Upper lobe of left lung (tissue), 6 donors: ENCODE results near the gene ZFR2. TPM values are rescaled to one million over a fixed set of nuclear protein-coding genes. Genes with fewer than 3 reads are reported as not detected.

Experiments
- ATAC-seq, 2 donors: fragments of 200-7000 bp; cut with Tn5 transposase; one replicate each; pipeline ENCODE4 v1.9.1; 2022; ENCODE audit warnings: mild to moderate bottlenecking in 2 of 2, moderate library complexity in 2 of 2; ENCODE audit not compliant: low FRiP score in 2 of 2
- DNase-seq, 2 donors: peaks; one replicate each; pipeline ENCODE4 v3.0.0-alpha.2; 2019 to 2020
- H3K27ac ChIP-seq, 4 donors: fragments of 200-600 bp; sonication (generic); one replicate each; pipeline ENCODE4 v1.5.1; 2016 to 2019
- H3K27me3 ChIP-seq, 4 donors: fragments of 200-600 bp; sonication (generic); one replicate each; pipeline ENCODE4 v1.5.1; 2017 to 2019
- H3K36me3 ChIP-seq, 4 donors: fragments of 200-600 bp; sonication (generic); one replicate each; pipeline ENCODE4 v1.5.1; 2016 to 2019
- H3K4me1 ChIP-seq, 4 donors: fragments of 200-600 bp; sonication (generic); one replicate each; pipeline ENCODE4 v1.5.1; 2018 to 2019
- H3K4me3 ChIP-seq, 4 donors: fragments of 200-600 bp; sonication (generic); one replicate each; pipeline ENCODE4 v1.5.1; 2017 to 2019; ENCODE audit warnings: mild to moderate bottlenecking in 2 of 4, moderate library complexity in 1 of 4
- H3K9me3 ChIP-seq, 4 donors: fragments of 200-600 bp; sonication (generic); one replicate each; pipeline ENCODE4 v1.5.1; 2018 to 2019
- EP300 ChIP-seq, 4 donors: sonication (generic); formaldehyde crosslinking; IDR thresholded peaks; one replicate each; pipeline ENCODE4 v1.5.1; 2017; ENCODE audit warnings: antibody characterized with exemption in 4 of 4, control low read depth in 2 of 4
- POLR2A ChIP-seq, 4 donors: fragments of 450-650 bp; IDR thresholded peaks; one replicate each; pipeline ENCODE4 v1.5.1; 2016 to 2017; ENCODE audit warnings: antibody characterized with exemption in 4 of 4, mild to moderate bottlenecking in 2 of 4
- POLR2AphosphoS5 ChIP-seq, 2 donors: sonication (generic); formaldehyde crosslinking; IDR thresholded peaks; one replicate each; pipeline ENCODE4 v1.5.1; 2017; ENCODE audit warnings: antibody characterized with exemption in 2 of 2
- WGBS, 2 donors: methylation state at CpG; one replicate each; pipeline ENCODE4 v1.1.5; 2017 to 2018; 5-methylcytosine and 5-hydroxymethylcytosine counted together
- total RNA-seq, 6 donors: library from RNA; depleted of rRNA in 4 of 6; stranded (reverse); fragments of >200 nt in 4 of 6; gene quantifications; one replicate each; pipeline versions ENCODE4 v1.1.0 to v1.2.1, GENCODE V29; 2016 to 2021
- TF ChIP-seq, protein P1 (sequence below), 6 experiments: fragments of 450-650 bp in 4 of 6; fragments of 200-600 bp in 2 of 6; sonication (generic) in 2 of 6; IDR thresholded peaks; one replicate each; pipeline ENCODE4 v1.5.1; 2016 to 2019; ENCODE audit warnings: antibody characterized with exemption in 6 of 6
- donor health status: DM: no; HTN: no; CAD: no; lungs with moderate emphysema.
- donor health status: DM: no; HTN: yes; CAD: no; lungs with severe emphysema.

ZFR2 gene
- total RNA-seq, 6 donors from 2014 or later, result 0.11 to 4.2 (median 0.30) TPM; not detected in 3

DNA sequence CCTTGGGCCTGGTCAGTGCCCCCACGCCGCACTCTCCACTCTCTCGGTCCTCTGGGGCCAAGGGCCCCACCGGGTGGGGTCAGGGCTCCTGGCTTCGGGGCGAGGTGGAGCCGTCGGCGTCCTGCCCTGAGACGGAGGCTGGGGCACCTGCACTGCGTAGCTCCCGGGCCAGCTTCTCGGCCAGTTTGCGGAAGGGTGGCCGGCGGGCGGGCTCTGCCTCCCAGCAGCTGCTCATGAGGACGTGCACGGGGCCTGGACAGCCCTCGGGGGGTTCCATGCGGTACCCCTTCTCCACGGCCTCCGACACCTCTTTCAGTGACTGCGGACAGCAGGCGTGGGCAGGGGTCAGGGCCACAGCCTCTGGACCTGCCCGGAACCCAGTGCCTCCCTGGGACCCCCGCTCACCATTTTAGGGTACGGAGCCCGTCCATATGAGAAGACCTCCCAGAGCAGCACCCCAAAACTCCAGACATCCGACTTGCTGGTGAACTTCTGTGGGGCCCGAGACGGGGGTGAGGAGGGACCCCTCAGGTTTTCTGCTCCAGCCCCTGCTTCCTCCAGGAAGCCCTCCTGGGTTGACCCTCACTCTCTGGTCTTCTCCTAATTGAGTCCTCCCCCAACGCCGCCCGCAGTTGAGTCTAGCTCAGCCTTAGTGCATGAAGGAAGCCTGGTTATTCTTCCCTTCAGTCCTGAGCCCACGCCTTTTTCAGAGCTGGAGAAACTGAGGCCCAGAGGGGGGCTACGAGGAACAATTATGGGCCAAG, 90.6 kb downstream of the ZFR2 start:
- WGBS, 2 donors, result 91 to 94% methylated on average over 19 to 35 of the region's 37 CpGs
- Histone ChIP-seq H3K36me3 (peaks cover 0 to 10% (median 0%) of the 10 kb centered on the region in 4 donors), H3K4me1 (no peaks in the 10 kb centered on the region), H3K9me3 (peaks cover 12 to 27% (median 17%) of the 10 kb centered on the region in 4 donors), H3K27me3 (no peaks in the 10 kb centered on the region), H3K4me3 (no peak overlapping the region), H3K27ac (no peak overlapping the region)
- ATAC-seq, result no peak
- TF ChIP-seq POLR2A (IDR thresholded peaks at IDR 0.05), result no peak
- TF ChIP-seq EP300 (IDR thresholded peaks at IDR 0.05), result no peak
- TF ChIP-seq POLR2AphosphoS5 (IDR thresholded peaks at IDR 0.05), result no peak
- TF ChIP-seq, protein P1, sequence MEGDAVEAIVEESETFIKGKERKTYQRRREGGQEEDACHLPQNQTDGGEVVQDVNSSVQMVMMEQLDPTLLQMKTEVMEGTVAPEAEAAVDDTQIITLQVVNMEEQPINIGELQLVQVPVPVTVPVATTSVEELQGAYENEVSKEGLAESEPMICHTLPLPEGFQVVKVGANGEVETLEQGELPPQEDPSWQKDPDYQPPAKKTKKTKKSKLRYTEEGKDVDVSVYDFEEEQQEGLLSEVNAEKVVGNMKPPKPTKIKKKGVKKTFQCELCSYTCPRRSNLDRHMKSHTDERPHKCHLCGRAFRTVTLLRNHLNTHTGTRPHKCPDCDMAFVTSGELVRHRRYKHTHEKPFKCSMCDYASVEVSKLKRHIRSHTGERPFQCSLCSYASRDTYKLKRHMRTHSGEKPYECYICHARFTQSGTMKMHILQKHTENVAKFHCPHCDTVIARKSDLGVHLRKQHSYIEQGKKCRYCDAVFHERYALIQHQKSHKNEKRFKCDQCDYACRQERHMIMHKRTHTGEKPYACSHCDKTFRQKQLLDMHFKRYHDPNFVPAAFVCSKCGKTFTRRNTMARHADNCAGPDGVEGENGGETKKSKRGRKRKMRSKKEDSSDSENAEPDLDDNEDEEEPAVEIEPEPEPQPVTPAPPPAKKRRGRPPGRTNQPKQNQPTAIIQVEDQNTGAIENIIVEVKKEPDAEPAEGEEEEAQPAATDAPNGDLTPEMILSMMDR (IDR thresholded peaks at IDR 0.05), result no peak
- peak in 1 of 2 donors; percentile 84 for DNase-seq

DNA sequence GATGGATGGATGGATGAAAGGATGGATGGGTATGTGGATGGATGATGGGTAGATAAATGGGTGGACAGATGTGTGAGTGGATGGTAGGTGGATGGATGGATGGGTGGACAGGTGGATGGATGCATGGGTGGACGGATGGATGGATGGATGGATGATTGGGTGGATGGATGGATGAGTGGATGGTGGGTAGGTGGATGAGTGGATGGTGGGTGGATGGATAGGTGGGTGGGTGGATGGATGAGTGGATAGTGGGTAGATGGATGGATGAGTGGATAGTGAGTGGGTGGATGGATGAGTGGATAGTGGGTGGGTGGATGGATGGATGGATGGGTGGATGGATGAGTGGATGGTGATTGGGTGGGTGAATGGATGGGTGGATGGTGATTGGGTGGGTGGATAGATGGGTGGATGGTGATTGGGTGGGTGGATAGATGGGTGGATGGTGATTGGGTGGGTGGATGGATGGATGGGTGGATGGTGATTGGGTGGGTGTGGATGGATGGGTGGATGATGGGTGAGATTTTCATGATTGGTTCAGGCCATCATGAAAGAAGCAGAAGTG, 92.3 kb downstream of the ZFR2 start:
- 84 to 94% methylated on average over 1 of the region's 1 CpG for WGBS, 2 donors
- no peak overlapping the region for H3K4me3 ChIP-seq
- ATAC-seq, result no peak
- no peaks in the 10 kb centered on the region for H3K27me3 ChIP-seq
- no peaks in the 10 kb centered on the region for H3K4me1 ChIP-seq
- TF ChIP-seq, protein P1 (IDR thresholded peaks at IDR 0.05), result no peak
- TF ChIP-seq POLR2AphosphoS5 (IDR thresholded peaks at IDR 0.05) (no peak), POLR2A (IDR thresholded peaks at IDR 0.05) (no peak), EP300 (IDR thresholded peaks at IDR 0.05) (no peak)
- no peak overlapping the region for H3K27ac ChIP-seq
- peaks cover 3 to 13% (median 6%) of the 10 kb centered on the region in 4 donors for H3K9me3 ChIP-seq
- peaks cover 0 to 2% (median 0%) of the 10 kb centered on the region in 4 donors for H3K36me3 ChIP-seq
- DNase-seq, result no peak

DNA sequence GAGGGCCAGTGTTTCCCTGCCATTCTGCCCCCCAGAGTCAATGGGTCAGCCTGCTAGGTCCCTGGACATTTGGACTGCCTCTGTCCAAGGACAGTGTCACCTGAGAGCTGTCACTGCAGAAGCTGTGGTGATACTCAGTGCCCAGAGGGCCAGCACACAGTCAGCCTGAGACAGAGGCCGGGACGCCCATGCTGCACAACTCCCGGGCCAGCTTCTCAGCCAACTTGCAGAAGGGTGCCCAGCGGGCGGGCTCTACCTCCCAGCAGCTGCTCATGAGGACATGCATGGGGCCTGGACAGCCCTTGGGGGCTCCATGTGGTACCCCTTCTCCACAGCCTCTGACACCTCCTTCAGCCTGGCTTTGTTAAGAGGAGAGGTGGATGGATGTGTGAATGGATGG, 93.0 kb downstream of the ZFR2 start:
- Histone ChIP-seq H3K27ac (no peak overlapping the region), H3K4me3 (no peak overlapping the region), H3K4me1 (no peaks in the 10 kb centered on the region), H3K9me3 (peaks cover 0 to 5% (median 0%) of the 10 kb centered on the region in 4 donors), H3K36me3 (no peaks in the 10 kb centered on the region), H3K27me3 (no peaks in the 10 kb centered on the region)
- no peak for DNase-seq
- WGBS, 2 donors, result 92 to 95% methylated on average over 2 to 5 of the region's 5 CpGs
- TF ChIP-seq POLR2A (IDR thresholded peaks at IDR 0.05) (no peak), EP300 (IDR thresholded peaks at IDR 0.05) (no peak), POLR2AphosphoS5 (IDR thresholded peaks at IDR 0.05) (no peak)
- TF ChIP-seq, protein P1 (IDR thresholded peaks at IDR 0.05), result no peak
- ATAC-seq, result no peak

- Histone ChIP-seq H3K4me3 (no peak overlapping the region), H3K27ac (no peak overlapping the region), H3K36me3 (no peaks in the 10 kb centered on the region), H3K27me3 (no peaks in the 10 kb centered on the region), H3K4me1 (no peaks in the 10 kb centered on the region), H3K9me3 (peaks cover 0 to under 1% (median 0%) of the 10 kb centered on the region in 4 donors)
- DNase-seq (no peak), ATAC-seq (no peak)
- TF ChIP-seq EP300 (IDR thresholded peaks at IDR 0.05), result no peak
- TF ChIP-seq, protein P1 (IDR thresholded peaks at IDR 0.05), result no peak
- TF ChIP-seq POLR2AphosphoS5 (IDR thresholded peaks at IDR 0.05), result no peak
- no peak for TF ChIP-seq POLR2A (IDR thresholded peaks at IDR 0.05)
- 77% methylated on average over 2 of the region's 2 CpGs; no CpG with 5 or more reads in 1 of the 2 donors for WGBS, 2 donors
These were observed 93.5 kb downstream of the ZFR2 start for GRCh38 chr19:3775374-3775711.
